GM12865 (cell line): ENCODE measurements around the gene TMEM234.

ENCODE experiments used
- DNase-seq: peaks from one replicate; pipeline ENCODE4 v3.0.0; 2010; ENCODE audit warnings: low read depth
- H3K4me3 ChIP-seq: 2 replicates; pipeline ENCODE4 v1.5.1; 2011; ENCODE audit warnings: mild to moderate bottlenecking, low read depth, low read length, control low read depth
- TF ChIP-seq, protein P1 (sequence below): IDR thresholded peaks from 2 replicates; pipeline ENCODE4 v1.5.1; 2011; ENCODE audit warnings: low read length, control low read depth, low read depth, inconsistent platforms; ENCODE audit not compliant: insufficient read depth; ENCODE audit errors: missing control alignments

The TMEM234 gene

DNA sequence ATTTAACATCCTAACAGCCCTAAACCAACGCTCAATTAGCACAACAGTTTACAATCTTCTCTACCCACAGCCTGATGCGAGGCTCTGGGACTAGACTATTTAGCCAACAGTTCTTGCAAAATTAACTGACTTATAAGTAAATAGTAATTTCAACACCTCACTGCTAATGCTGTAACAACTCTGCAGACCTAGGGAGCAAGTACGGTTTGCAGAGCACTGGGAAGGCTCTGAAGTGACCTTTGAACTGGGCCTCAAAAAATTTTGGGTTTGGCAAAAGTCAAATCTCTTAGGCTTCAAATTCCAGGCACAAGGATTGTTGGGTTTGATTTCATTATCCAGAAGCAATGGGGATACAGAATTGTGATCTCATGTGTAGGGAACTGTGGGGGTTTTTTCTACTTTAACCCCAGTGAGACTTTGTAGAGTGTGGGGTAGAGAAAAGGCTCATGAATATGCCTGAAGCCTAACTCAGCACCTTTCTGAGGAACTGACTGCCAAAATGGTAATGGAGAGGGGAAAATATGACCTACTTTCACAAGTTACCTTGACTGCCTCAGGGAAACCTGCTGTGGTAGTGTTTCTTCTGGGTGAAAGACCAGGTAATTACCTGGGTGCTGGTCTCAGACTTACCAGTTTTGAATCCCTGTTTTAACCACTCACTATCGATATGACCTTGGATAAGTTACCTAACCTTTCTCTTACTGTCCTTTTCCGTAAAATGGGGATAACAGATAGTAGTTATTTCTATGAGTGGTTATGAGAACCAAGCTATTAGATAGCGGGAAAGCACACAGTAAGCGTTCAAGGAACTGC lies 43.6 kb downstream of the TMEM234 start:
- DNase-seq = no peak
- TF ChIP-seq, protein P1, sequence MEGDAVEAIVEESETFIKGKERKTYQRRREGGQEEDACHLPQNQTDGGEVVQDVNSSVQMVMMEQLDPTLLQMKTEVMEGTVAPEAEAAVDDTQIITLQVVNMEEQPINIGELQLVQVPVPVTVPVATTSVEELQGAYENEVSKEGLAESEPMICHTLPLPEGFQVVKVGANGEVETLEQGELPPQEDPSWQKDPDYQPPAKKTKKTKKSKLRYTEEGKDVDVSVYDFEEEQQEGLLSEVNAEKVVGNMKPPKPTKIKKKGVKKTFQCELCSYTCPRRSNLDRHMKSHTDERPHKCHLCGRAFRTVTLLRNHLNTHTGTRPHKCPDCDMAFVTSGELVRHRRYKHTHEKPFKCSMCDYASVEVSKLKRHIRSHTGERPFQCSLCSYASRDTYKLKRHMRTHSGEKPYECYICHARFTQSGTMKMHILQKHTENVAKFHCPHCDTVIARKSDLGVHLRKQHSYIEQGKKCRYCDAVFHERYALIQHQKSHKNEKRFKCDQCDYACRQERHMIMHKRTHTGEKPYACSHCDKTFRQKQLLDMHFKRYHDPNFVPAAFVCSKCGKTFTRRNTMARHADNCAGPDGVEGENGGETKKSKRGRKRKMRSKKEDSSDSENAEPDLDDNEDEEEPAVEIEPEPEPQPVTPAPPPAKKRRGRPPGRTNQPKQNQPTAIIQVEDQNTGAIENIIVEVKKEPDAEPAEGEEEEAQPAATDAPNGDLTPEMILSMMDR = no peak
- H3K4me3 ChIP-seq = peak overlapping the region; percentile 90

- H3K4me3 ChIP-seq = no peak overlapping the region
- TF ChIP-seq, protein P1 = no peak
- no peak for DNase-seq
Observed at GRCh38 chr1:32172621-32173245, 49.4 kb downstream of the TMEM234 start.

DNA sequence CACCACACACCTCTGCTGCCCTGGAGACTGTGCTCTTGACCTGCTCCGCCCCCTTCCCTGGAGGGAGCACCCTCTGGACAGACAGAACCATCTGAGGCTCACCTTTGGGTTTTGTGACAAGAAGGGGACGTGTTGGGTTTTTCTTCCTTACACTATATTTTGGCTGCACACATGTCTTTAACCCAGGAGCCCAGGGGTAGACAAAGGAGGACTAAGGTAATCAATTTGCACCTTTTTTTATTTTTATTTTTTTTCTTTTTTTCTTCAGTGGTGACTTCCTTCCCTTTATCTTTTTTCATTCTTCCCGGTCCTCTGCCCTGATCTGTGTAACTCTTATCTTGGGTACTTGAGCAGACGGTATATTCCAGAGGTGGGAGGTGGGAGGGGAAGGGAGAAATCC lies 51.2 kb downstream of the TMEM234 start:
- DNase-seq = no peak
- TF ChIP-seq, protein P1 = no peak
- no peak overlapping the region for H3K4me3 ChIP-seq
